Dermis blood vessel endothelial cell (primary cell): ENCODE measurements around the gene TAGAP. TPM values are rescaled to one million over a fixed set of nuclear protein-coding genes. Genes with fewer than 3 reads are reported as not detected.
"Not testable (repeated sequence)": the region's sequence is repeated elsewhere in the genome, so short reads cannot be mapped to it uniquely, and the experiment has no call there.

Experiments used
- DNase-seq: peaks from one replicate; pipeline ENCODE4 v3.0.0; 2010
- total RNA-seq: library from RNA; depleted of rRNA; stranded (reverse); fragments of >200 nt; gene quantifications from 2 replicates; pipeline ENCODE4 v1.2.3, GENCODE V29; 2014

TAGAP gene
- total RNA-seq, 1 donor from 2014 or later, result not detected

DNA sequence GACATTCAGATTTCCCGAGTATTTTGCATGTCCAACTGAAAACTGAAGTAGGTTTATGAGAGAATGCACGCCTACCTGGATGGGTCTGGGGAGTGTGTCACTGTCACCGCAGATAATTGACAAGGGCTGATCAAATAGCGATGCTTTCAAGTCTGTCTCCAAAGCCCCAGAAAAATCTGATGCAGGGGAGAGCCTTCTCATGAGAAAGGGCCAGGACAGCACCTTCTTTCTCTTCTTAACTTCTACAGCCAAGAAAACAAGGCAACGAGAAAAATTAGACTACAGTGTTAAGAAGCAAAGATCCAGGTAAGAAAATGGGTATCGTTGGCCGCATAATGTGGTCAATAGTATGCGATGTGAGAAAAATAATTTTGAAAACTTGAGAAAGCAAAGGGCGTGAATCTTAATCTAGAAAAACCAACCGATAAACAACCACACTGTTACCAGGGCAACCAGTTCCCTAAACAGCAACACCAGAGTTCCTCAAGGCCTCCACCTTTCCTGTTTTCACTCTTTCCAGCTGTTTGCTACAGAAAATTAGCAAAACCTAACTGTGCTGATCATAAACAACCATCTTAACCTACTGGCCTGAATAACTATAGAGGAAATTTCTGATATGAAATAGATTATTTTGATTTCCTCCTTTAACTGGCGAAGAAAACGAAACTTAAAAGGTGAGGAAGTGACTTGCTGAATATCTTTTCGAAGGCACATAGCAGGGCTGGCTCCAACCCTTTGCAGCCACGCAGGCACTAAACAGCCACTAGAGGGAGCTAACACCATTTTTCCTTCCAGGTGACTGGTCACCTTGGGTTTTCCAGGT lies 2.6 kb downstream of the TAGAP start:
- DNase-seq, result peak; percentile 76

DNA sequence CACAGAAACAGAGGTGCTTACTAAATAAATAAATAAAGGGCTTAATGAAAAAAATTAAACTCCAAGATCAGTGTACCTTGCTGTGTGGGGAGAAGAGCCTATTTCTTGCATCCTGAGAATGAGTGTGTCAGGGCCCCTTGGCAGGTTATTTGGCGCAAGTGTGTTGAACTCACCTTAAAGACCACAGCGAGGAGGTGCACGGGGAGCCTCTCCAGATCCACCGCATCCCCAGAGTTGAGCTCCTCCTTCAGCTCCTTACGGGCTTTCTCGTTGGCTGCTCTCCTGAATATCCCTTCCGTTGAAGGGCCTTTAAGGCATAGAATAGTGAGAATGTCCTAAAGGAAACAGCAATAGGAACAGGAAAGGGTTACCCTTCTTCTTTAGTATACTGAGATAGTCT lies 3.6 kb downstream of the TAGAP start:
- no peak for DNase-seq

DNA sequence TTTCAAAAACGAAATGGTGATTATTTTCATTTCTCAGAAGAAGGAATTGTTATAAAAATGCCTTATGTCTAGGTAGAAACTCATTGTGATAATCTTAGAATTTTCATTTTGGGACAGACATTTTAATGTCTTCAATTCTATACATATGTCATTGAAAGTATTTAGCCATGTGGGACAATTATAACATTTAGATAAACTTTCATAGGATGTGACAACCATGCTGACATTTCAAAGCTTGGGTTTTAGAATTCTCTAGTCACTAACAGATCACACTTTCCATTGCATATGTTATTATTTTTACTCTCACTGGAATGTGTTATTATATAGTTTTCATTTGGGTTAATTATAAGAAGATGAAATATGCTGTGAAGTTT lies 4.9 kb downstream of the TAGAP start:
- DNase-seq, result no peak

DNA sequence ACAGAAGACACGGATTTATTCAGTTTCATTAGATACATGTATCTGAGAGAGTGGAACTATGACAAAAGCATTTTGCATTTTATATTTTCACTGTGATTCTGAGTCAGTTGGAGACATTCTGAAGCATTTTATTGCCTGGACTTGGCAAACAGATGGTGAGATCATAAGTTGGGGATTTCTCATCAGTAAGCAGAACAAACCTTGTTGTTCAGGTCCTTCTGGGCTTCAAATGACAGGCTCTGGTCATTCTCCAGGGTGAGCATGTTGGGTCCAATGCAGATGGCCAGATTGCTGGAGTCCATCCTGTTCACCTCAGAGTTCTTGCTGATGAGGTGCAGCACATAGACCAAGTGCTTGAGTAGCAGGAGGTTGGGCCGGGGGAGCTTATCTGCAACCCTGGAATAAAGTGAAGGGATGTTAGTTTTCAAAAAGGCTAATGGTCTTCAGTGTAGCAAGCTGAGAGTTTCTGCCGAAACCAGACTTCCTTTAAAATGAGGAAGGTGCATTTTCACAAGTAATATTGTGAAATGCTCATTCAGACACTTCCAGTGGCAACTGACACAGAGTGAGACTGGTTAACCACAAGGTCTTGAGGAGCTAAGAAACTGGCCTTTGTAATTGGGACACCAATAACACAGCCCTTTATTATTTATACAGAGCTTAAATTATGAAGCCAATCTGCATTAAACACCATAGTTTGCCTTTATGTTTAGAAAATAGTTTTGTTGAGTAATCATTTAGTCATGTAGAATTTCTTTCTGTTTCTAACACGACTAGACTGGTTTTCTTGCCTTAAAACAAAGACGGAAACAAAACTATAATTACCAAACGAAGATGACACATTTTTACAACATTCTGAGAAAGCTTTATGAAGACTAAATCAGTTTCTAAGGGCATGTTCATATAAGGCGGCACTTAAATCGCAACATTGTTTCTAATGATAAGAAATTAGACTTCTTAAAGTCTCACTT lies 5.6 kb downstream of the TAGAP start:
- no peak for DNase-seq

DNA sequence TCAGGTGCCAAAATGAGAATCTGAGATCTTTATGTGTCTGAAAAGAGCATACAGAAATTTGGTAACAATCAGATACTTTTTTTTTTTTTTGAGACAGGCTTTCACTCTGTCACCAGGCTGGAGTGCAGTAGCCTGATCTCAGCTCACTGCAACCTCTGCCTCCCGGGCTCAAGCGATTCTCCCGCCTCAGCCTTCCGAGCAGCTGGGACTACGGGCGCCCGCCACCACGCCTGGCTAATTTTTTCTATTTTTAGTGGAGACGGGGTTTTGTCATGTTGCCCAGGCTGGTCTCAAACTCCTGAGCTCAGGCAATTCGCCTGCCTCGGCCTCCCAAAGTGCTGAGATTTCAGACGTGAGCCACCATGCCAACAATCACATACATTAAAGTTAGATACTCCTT lies 6.5 kb downstream of the TAGAP start:
- not testable (repeated sequence) for DNase-seq

DNA sequence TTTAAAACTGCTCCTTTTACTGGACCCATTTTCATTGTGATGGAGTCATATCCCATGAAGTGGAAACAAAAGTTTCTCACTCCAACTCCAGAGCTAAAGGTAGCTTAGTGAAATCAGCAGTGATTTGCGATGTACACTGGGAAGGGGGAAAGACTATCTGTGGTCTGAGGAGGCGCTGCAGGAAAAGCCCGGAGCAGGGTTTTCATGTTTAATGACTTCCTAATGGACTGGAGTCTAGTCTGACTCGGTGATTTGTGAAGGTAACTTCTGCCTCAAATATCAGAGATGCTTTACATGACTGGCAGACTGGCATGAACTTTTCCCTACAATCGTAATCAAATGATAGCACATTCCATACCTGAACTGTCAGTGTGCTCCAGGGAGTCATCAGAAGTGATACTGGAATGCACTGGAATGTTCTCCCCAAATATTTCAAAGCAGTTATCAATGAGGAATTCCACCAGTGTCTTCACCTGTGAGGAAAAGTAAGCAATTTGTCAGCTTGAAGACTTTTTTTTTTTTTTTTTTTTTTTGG lies 7.0 kb downstream of the TAGAP start:
- no peak for DNase-seq

DNA sequence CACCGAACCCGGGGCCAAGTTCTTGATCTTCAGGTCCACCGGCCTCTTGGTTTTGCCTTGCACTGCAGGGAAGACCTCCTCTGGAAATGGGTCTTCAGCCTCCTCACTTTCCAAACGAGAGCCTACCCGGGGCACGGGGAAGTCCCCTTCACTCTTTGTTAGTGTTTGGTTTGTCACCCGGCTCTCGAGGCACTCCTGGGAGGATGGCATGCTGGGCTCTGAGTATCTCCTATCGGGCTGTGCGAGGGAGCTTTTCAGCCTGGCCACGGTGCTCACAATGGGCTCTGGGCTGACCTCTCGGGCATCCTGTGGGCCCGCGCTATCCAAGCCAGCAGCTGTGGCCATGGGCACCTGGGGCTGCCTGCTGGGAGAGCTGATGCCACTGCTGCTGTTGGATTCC lies 8.1 kb downstream of the TAGAP start:
- DNase-seq, result no peak

DNA sequence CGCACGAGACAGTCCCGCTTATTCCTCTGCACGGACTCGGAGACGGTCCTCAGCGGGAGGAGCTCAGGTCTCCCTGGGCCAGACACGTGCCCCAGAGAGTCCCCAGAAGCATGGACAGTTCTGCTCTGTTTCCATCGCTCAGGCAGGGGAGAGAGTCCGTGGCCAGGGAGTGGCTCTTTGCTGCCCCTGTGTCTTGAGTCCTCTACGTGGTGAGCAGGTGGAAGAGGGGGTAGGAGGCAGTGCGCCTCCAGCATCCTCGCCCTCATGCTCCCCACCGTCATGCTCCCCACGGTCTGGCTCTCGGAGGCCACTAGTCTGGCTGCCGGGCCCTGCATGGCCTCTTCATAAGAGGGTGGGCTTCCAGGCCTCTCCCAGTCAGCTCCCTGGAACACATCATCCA lies 8.9 kb downstream of the TAGAP start:
- DNase-seq, result no peak

DNA sequence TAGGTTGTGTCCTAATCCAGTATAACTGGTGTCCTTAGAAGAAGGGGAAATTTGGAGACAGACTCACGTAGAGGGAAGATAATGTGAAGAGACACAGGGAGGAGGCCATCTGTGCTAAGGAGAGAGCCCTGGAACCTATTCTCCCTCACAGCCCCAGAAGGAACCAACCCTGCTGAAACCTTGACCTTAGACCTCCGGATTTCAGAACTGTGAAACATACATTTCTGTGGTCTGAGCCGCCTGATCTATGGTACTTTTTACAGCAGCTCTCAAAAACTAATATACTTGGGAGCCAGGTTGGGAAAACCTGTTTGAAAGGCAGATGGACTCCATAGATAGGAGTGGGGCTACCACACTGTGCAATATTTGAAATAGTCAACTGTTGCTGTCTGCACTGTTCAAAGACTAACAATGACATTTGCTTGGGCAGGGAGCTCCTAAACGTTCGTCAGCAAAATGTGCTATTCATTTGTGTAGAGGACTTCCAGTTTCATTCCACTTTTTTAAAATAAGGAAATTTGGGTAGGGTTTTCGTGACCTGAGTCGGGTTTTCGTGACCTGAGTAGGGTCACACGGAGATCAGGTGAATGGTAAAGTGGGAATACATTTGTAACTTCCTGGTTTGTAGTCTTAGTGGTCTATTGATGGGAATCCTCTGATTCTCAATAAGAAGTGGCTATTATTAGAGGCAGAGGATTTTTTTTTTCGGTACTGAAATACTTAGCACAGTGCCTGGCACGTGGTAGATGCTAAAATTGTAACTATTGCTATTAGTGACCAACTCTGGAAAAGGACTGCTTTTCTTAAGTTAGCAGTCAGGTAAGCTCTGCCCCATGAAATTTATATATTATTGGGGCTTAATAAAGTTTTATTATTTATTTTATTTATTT lies 11.4 kb downstream of the TAGAP start:
- DNase-seq, result no peak

DNA sequence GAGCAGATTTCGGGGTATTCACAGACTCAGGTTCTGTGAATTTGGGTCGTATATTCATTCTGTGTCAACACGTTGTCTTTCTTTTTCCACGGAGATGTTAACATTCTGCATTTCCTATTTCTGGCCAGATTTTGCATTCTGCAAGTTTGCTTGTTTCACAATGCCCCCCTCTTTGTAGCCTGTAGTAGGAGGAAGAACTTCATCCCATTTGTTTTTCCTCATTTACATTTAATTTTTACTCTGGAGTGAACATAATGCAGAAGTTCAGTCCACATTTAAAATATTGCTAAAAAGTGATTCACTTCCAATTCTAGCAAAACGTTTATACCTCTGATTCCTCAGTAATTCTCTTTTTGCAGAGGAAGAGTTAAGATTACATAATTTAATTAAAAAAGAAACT lies 12.9 kb downstream of the TAGAP start:
- no peak for DNase-seq

DNA sequence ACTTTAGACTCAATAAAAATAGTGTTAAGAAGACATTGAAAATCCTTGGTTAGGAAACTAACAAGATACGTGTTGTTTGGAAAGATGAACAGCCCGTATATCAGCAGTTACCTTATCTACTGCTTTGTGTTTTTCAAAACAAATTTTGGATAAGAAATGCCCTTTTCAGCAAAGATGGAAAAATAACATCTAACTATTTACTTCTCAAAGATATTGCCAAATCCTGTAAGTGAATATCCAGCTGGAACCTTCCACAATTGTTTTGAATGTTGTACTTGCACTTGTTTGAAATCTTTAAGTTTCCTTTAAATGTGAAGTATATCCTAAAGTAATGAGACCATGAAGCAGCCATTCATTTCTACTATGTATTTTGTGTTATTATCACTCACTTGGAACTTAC lies 14.6 kb downstream of the TAGAP start:
- no peak for DNase-seq

DNA sequence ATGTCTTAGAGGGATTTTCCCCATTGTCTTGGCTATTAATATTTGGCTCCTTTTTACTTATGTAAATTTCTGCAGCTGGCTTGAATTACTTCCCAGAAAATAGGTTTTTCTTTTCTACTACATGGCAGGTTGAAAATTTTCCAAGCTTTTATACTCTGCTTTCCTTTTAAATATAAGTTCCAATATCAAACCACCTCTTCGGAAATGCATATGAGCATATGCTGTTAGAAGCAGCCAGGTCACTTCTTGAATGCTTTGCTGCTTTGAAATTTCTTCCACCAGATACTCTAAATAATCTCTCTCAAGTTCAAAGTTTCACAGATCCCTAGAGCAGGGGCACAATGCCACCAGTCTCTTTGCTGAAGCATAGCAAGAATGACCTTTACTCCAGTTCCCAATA lies 19.6 kb downstream of the TAGAP start:
- DNase-seq, result not testable (repeated sequence)

DNA sequence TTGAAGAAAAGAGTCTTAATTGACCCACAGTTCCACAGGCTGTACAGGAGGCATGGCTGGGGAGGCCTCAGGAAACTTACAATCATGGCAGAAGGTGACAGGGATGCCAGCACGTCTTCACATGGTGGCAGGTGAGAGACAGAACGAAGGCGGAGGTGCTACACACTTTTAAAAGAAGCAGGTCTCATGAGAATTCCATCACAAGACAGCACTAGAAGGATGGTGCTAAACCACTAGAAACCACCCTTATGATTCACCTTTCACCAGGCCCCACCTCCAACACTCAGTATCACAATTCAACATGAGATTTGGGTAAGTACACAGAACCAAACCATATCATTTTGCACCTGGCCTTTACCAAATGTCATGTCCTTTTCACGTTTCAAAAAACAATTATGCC lies 20.9 kb downstream of the TAGAP start:
- DNase-seq, result no peak

DNA sequence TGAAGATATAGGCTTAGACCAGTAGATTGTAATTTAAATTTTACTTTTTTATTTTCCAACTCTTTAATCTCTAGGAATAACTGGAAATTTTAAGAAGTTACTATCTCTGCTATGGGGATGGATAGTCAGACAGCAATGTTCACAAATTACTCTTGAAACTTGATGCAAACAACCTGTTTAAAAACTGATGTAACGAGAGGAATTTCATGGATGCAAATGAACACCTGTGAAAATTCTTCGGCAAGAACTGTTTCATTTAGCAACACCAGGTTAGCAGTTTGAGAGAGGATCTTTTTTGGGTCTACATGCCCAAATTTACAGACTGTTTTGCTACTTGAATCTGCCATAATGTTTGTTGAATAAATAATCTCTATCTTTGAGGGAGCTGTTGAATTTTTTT lies 24.8 kb downstream of the TAGAP start:
- DNase-seq, result no peak

DNA sequence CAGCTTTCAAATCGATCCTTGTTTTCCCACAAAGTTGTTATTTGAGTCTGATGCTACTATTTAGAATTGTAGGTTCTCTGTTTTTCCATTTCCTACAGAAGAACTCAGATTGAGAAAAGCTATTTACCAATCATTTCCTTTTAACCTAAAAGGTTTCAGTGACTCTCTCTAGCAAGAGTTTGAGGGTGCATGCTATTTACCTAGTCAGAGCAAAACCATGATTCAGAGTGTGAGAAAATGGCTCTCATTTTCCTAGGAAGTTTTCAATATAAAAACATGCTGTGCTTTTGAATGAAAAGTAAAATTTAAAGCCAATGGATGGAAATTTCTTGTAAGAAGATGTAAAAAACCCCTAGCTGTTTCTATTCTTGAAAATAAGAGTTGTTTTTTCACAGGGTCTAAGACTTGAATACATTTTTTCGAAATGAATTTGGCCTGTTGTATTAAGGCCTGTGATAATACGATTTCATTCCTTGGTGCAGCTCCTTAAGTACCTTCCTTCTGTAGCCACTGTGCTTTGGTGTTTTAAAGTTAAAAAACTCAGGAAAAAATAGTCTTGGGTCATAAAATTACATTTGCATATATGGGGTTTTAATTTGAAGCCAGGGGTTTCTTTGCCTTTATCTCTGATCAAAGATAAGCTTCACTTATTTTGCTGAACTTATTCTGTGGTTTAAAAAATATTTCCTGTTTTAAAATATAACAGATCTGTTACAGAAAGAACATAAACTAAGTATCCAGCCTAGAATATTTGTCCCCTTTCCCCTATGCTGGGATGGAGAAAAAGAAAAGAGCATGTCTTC lies 26.8 kb downstream of the TAGAP start:
- no peak for DNase-seq

DNA sequence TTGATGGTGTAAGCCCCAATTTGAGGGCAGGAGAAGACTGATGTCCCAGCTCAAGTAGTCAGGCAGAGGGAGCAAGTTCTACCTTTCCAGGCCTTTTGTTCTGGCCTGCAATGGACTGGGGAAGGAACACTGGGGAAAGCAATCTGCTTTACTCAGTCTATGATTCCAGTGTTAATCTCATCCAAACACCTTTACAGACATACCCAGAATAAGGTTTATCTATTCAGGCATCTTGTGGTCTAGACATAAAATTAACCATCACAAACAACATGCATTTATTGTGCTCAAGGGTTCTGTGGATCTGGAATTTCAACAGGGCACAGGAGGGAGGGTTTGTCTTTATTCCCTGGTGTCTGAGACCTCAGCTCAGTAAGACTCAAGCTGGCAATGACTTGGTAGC lies 30.4 kb downstream of the TAGAP start:
- no peak for DNase-seq

DNA sequence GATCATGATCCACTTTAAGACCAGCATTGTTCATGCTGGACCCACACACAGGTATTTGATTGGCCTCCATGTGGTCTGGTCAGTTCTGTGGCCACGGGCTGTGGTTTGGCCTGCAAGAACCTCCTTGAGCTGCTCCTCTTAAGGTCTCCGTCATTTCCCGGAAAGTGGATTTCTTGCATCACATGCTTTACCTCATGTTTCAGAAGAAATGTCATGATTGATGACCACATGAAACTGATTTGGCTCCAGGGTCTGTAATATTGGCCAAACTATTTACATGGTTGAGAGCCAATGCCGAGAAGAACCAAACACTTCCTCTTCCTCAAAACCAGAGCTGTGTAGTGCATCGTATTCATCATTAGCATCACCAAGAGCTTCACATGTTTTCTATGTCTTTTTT lies 31.6 kb downstream of the TAGAP start:
- DNase-seq, result no peak

DNA sequence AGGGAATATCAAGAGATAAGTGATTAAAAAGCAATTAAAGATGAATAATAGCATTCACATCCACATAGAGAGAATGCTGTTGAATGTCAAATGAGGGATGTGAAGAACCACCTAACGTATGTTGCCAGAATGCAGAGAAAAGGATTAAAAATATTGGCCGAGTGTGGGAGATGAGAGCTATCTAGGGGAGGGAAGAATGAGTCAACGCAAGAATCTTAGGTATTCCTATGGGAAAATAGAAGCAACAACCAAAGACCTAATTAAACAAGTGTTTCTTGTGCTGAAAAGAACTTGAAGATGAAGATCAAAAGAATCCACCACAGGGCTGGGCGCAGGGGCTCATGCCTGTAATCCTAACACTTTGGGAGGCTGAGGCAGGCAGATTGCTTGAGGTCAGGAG lies 32.6 kb downstream of the TAGAP start:
- DNase-seq, result no peak

DNA sequence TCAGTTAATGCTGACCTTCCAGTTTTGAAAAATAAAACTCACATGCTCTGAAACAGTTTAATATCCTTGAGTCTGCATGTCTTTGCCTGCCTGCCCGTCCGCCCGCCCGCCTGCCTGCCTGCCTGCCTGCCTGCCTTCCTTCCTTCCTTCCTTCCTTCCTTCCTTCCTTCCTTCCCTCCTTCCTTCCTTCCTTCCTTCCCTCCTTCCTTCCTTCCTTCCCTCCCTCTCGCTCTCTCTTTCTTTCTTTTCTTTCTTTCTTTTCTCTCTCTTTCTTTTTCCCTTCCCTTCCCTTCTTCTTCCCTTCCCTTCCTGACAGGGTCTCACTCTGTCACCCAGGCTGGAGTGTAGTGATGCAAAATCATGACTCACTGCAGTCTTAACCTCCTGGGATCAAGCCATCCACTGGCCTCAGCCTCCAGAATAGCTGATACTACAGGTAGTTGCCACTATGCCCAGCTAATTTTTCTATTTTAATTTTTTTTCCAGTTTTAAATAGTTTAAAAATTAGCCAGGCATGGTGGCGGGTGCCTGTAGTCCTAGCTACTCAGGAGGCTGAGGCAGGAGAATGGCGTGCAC lies 34.7 kb downstream of the TAGAP start:
- DNase-seq, result not testable (repeated sequence)

DNA sequence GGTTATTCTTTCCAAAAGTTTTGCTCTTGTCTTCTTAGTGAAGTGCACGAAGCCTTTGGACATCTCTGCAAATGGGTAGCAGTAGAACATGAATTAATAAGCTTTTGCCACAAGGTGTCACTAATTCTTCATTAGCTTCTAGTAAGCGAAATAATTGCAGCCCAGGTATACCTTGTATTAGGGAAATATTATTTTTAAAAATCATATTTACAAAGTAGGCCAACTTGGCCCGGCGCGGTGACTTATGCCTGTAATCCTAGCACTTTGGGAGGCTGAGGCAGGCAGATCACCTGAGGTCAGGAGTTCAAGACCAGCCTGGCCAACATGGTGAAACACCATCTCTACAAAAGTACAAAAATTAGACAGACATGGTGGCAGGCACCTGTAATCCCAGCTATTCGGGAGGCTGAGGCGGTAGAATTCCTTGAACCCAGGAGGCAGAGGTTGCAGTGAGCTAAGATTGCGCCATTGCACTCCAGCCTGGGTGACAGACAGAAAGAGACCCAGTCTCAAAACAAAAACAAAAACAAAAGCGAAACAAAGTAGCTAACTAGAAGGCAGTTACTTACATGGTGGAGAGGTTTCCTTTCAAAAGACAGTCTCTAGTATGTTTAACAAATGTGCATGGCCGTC lies 36.0 kb downstream of the TAGAP start:
- peak; percentile 58 for DNase-seq

DNA sequence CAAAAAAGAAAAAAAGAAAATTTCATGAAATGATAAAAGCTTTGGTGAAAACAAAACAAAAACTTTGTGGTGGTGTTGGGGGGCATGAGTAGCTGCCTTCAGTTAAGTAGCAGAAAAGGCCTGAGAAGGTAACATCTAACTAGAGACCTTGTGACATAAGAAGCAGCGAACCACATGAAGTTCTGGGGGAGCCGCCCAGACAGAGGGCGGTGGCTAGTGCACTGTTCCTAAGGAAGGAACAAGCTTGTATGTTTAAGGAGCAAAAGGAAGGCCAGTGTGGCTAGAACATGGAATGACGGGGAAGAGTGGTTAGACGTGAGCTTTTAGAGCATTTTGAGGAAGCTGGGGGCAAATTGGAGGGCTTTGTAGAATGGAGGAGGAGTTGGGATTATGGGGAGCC lies 37.3 kb downstream of the TAGAP start:
- DNase-seq, result no peak
